EH (cell line): Measurements from ENCODE around the gene ACSL3.
"Not testable (repeated sequence)": the region's sequence is repeated elsewhere in the genome, so short reads cannot be mapped to it uniquely, and the experiment has no call there.

Experiments
- DNase-seq: peaks from one replicate; pipeline ENCODE4 v3.0.0-alpha.2; 2015; ENCODE audit warnings: low read depth

ACSL3 gene

GRCh38 chr2:222851956-222852617 lies 8.7 kb upstream of the ACSL3 start:
- peak; percentile 41 for DNase-seq

GRCh38 chr2:222854773-222855700 lies 5.8 kb upstream of the ACSL3 start:
- DNase-seq = no peak

GRCh38 chr2:222859786-222860612 lies 837 bp upstream of the ACSL3 start:
- DNase-seq = peak; percentile 78

DNA sequence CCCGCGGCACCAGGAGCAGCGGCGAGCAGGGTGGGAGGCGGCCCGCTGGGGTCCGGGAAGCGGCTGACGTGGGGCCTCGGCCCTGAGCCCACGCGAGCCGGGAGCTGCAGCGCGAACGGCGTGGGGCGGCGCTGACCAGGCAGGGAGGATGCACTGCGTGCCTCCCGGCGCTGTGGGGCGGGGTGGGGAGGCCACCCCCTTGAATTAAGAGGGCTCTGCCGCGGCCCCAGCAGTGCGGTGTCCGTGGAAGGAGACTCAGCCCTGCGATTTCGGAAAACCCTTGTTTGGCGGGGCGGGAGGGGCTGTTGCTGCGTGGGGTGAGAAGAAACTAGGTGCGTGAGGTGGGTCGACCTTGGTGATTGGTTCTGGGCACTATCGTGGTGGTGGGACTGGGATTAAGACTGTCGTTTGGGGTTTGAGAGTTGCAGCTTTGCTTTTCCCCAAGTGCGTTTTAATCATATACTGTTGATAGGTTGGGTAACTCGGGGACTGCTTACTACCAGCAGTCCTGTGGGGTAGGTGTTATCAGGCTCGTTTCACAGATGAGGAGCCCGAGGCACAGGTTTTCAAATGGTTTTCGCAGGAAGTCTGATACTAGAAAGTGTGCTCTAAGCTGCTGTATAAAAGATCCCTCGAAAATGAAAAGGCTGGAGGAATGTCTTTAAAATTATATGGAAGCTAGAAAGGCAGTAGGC lies 722 bp downstream of the ACSL3 start:
- DNase-seq = peak; percentile 50

GRCh38 chr2:222862106-222862908 lies 1.5 kb downstream of the ACSL3 start:
- peak; percentile 69 for DNase-seq

DNA sequence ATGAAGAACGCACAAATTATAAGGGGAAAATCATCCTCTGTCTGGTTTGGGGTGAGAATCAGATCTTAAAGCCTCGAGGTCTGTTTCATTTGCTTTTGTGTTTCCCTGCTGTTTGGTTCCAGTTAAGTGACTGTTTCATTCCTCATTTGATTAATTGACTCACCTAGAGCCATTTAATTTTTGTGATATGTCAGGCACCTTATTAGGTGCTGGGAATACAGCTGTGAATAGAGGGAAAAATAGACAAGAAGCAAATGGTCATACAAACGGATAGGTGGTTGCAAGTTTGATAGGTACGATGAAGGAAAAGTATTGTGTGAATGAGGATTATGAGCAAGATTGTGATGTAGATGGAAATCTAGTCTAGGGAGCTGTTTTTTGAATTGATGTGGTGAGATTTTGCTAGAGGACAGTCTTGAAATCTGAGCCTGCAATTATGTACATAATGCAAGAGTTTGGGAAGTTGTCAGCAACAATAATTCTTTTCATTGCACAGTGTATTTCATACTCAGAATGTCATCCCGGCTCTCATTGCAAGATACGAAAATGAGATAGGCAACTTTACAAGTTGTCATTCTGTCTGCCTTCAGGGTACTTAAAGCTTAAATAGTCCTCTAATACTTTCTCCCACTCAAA lies 2.2 kb downstream of the ACSL3 start:
- peak; percentile 63 for DNase-seq

GRCh38 chr2:222864296-222864695 lies 3.5 kb downstream of the ACSL3 start:
- DNase-seq = peak; percentile 83

GRCh38 chr2:222865301-222865700 lies 4.5 kb downstream of the ACSL3 start:
- no peak for DNase-seq

DNA sequence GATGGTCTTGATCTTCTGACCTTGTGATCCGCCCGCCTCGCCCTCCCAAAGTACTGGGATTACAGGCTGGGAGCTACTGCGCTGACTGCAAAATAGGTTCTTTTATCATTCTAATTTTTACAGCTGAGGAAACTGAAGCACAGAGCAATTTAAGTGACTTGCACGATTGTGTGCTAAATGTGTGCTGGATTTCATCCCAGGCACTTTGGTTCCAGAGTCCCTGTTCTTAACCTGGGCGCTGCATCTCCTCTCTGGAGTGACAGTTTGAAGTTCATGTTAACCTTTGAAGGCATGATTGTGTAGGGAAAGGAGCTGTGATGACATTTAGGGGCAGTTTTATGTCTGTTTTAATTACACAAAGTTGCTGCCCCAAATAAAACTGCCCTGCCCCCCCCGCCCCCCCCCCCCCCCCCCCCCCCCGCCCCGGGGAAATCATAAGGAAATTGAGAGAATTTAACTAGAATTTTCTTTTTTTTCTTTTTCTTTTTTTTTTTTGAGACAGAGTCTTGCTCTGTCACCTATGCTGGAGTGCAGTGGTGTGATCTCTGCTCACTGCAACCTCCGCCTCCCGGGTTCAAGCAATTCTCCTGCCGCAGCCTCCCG lies 5.6 kb downstream of the ACSL3 start:
- no peak for DNase-seq

DNA sequence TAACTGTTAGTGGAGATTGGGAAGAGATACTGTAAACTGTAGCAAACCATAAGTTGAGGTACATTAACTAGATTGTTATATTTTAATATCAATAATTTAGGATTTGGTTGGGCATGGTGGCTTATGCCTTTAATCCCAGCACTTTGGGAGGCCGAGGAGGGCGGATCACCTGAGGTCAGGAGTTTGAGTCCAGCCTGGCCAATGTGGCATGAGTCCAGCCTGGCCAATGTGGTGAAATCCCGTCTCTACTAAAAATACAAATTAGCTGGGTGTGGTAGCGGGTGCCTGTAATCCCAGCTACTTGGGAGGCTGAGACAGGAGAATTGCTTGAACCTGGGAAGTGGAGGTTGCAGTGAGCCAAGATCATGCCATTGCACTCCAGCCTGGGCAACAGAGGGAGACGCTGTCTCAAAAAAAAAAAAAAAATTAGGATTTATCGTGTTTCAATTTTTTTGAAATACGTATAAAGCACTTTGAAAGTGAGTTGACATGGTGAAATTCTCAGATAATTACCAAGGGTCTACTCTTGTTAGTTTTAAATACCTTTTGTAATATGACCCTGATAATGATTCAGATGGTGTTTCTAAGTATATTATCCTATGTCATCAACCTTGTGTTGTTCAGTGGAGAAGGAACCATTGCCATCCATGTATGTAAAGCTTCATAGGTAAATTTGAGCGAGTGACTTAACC lies 7.9 kb downstream of the ACSL3 start:
- DNase-seq = not testable (repeated sequence)

GRCh38 chr2:222869252-222869560 lies 8.4 kb downstream of the ACSL3 start:
- no peak for DNase-seq

GRCh38 chr2:222871291-222871690 lies 10.5 kb downstream of the ACSL3 start:
- DNase-seq = no peak

DNA sequence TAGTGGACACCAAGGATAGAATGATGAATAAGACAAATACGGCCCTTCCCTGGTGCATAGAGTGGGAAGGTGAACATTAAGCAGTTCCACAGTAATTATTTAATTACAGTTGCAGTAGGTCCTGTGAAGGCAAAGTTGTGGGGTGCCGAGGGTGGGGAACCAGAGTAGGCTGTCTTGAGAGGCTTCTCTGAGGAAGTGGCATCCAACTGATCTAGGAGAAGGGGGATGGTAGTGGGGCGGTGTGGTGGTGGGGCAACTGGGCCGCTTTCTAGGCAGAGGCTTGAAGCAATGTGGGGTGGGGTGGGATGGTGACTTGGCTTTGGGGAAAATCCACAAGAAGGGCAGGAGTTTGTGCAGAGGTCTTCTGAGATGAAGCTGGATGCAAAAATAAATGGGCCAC lies 11.7 kb downstream of the ACSL3 start:
- DNase-seq = no peak

DNA sequence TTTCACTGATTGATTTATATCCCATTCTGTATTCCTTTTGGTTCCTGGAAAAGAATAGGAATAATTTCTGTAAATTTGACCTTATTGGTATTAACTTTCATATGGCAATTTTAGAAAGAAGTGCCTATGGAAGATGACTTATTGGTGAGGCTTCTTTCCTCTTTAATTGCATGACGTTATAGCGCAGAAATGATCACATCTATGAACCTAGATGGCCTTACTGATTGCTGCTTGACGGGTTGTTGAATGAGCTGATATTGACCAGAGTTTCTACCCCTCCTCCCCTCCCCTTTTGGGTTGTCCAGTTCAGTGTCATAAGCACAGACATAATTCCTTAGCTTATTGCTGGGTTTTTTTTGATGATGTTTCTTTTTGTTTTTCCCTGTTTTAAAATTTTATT lies 14.6 kb downstream of the ACSL3 start:
- DNase-seq = no peak

- DNase-seq = no peak
These were observed 16.1 kb downstream of the ACSL3 start for GRCh38 chr2:222876947-222877346.

- no peak for DNase-seq
These were observed 16.9 kb downstream of the ACSL3 start for GRCh38 chr2:222877556-222878300.

- DNase-seq = no peak
These were observed 17.6 kb downstream of the ACSL3 start for GRCh38 chr2:222878301-222878876.

DNA sequence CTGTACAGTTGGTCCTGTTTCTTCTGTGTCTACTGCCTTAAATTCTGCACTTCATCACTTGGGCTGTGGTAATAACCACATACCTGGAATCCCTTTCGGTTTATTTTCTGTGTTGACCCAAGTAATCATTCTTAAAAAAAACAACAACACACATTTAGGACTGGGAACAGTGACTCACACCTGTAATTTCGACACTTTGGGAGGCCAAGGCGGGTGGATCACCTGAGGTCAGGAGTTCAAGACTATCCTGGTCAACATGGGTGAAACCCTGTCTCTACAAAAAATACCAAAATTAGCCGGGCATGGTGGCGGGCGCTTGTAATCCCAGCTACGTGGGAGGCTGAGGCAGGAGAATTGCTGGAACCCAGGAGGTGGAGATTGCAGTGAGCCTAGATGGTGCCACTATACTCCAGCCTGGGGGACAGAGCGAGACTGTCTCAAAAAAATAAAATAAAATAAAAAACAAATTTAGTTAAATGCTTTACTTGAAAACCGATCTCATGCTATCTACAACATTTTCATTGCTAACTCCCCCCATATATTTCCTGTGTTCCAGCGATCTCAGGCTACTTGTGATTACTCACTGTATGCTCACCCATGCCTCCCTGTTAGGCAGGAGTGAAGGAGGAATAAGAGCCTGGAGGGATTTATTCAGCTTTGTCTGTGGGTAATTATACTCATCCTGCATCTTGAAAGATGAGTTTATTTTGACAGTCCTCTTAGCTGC lies 18.2 kb downstream of the ACSL3 start:
- peak; percentile 87 for DNase-seq
